Measurements from ENCODE around the gene ARHGEF26.

GRCh38 chr3:154250291-154250690, 129.1 kb downstream of the ARHGEF26 start:
- no peak for TF ChIP-seq CTCF (optimal IDR thresholded peaks at IDR 0.05 in 1 of 3, IDR thresholded peaks at IDR 0.05 in 1 of 3, conservative IDR thresholded peaks at IDR 0.05 in 1 of 3; ENCODE audit: extremely low read depth in 1 of 3, insufficient read depth in 2 of 3, low read length in 3 of 3)
- TF ChIP-seq EZH2 (IDR thresholded peaks at IDR 0.05; ENCODE audit: low read length): no peak

All from keratinocyte (primary cell).